GM21737 (cell line): ENCODE data around the gene C13orf46.
"Not testable (repeated sequence)": the region's sequence is repeated elsewhere in the genome, so short reads cannot be mapped to it uniquely, and the experiment has no call there.

ENCODE experiments used
- ATAC-seq: cut with Tn5 transposase; IDR thresholded peaks from one replicate; pipeline ENCODE4 v1.9.1; 2021; ENCODE audit warnings: mild to moderate bottlenecking, moderate library complexity; ENCODE audit not compliant: unreplicated experiment

C13orf46 gene

GRCh38 chr13:113995051-113995601, 21.2 kb upstream of the C13orf46 start:
- ATAC-seq = no peak

GRCh38 chr13:113992276-113993005, 18.6 kb upstream of the C13orf46 start:
- ATAC-seq = no peak

GRCh38 chr13:113991676-113992179, 17.9 kb upstream of the C13orf46 start:
- ATAC-seq = no peak

GRCh38 chr13:113991191-113991669, 17.4 kb upstream of the C13orf46 start:
- no peak for ATAC-seq

- ATAC-seq = no peak
Observed at GRCh38 chr13:113990321-113990837, 16.5 kb upstream of the C13orf46 start.

GRCh38 chr13:113989585-113990300, 15.9 kb upstream of the C13orf46 start:
- ATAC-seq = no peak

- not testable (repeated sequence) for ATAC-seq
Observed at GRCh38 chr13:113988859-113989258, 15.0 kb upstream of the C13orf46 start.

GRCh38 chr13:113982296-113982661, 8.4 kb upstream of the C13orf46 start:
- no peak for ATAC-seq

- no peak for ATAC-seq
Observed at GRCh38 chr13:113981611-113982295, 7.9 kb upstream of the C13orf46 start.

GRCh38 chr13:113981194-113981605, 7.3 kb upstream of the C13orf46 start:
- no peak for ATAC-seq

GRCh38 chr13:113980489-113981064, 6.7 kb upstream of the C13orf46 start:
- ATAC-seq = no peak

GRCh38 chr13:113979791-113980471, 6.1 kb upstream of the C13orf46 start:
- ATAC-seq = no peak

- ATAC-seq = no peak
Observed at GRCh38 chr13:113978741-113979481, 5.0 kb upstream of the C13orf46 start.

- ATAC-seq = no peak
Observed at GRCh38 chr13:113977976-113978375, 4.1 kb upstream of the C13orf46 start.

- no peak for ATAC-seq
Observed at GRCh38 chr13:113976711-113977684, 3.1 kb upstream of the C13orf46 start.

- no peak for ATAC-seq
Observed at GRCh38 chr13:113975416-113975815, 1.5 kb upstream of the C13orf46 start.

- ATAC-seq = no peak
Observed at GRCh38 chr13:113974304-113975281, 717 bp upstream of the C13orf46 start.
